ENCODE data around the gene SPATA45. TPM values are rescaled to one million over a fixed set of nuclear protein-coding genes. Genes with fewer than 3 reads are reported as not detected.

The SPATA45 gene
- total and polyA plus RNA-seq, 2 of the 8 experiments (the other 6 are each of a cell fraction or from before 2014, with no cell fraction given), result 0.21 to 0.65 TPM

GRCh38 chr1:212838145-212838544, 9.3 kb downstream of the SPATA45 start:
- H3K4me1 ChIP-seq (replicated peaks in 1 of 4; ENCODE audit: control insufficient read depth in 3 of 4, insufficient read depth in 4 of 4, low read length in 3 of 4), result no peaks in the 10 kb centered on the region
- no peaks in the 10 kb centered on the region for H4K20me1 ChIP-seq (replicated peaks in 1 of 2; ENCODE audit: control insufficient read depth in 1 of 2, insufficient read depth in 2 of 2, low read length in 2 of 2)
- H3K9ac ChIP-seq (replicated peaks in 1 of 4; ENCODE audit: extremely low read depth in 1 of 4, low read depth in 3 of 4, low read length in 3 of 4), result no peak overlapping the region
- no peak overlapping the region for H4K5ac ChIP-seq (ENCODE audit: insufficient read length, low read depth, low read length)
- H3K23me2 ChIP-seq (ENCODE audit: low read depth, low read length), result no peaks in the 10 kb centered on the region
- 88% methylated on average over 5 of the region's 5 CpGs; no CpG with 5 or more reads in 1 of the 2 experiments for WGBS, 2 experiments (ENCODE audit: extremely low coverage in 1 of 2, insufficient coverage in 1 of 2, insufficient read length in 1 of 2, insufficient replicate concordance in 2 of 2, low coverage in 1 of 2, low lambda C conversion rate in 2 of 2, missing lambda C conversion rate in 1 of 2)
- DNase-seq (ENCODE audit: low read depth in 1 of 2, low spot score in 2 of 2) (no peak), FAIRE-seq (no peak)
- no peak overlapping the region for H3K56ac ChIP-seq (replicated peaks; ENCODE audit: insufficient read length, low read depth, low read length)
- H2BK15ac ChIP-seq (ENCODE audit: low read length), result no peak overlapping the region
- H3K79me2 ChIP-seq (ENCODE audit: control insufficient read depth in 1 of 2, insufficient read depth in 2 of 2, low read length in 2 of 2), result no peaks in the 10 kb centered on the region
- H3K14ac ChIP-seq (ENCODE audit: insufficient read length), result no peak overlapping the region
- H2AK5ac ChIP-seq (ENCODE audit: low read depth, low read length), result no peak overlapping the region
- H4K8ac ChIP-seq (ENCODE audit: extremely low read depth, insufficient read depth, low read length), result no peak overlapping the region
- no peak overlapping the region for H2BK20ac ChIP-seq (ENCODE audit: low read length)
- H3K4me2 ChIP-seq (ENCODE audit: insufficient read depth in 1 of 2, low read depth in 2 of 2, low read length in 2 of 2), result no peak overlapping the region
- no peak overlapping the region for H2BK120ac ChIP-seq (replicated peaks; ENCODE audit: low read depth, low read length)
- H2BK12ac ChIP-seq (ENCODE audit: low read depth, low read length), result no peak overlapping the region
- H3K4ac ChIP-seq (replicated peaks; ENCODE audit: insufficient read length, low read depth, low read length), result no peak overlapping the region
- no peaks in the 10 kb centered on the region for H3K9me3 ChIP-seq (ENCODE audit: insufficient read depth in 2 of 2, low read depth in 1 of 2, low read length in 1 of 2)
- H3K23ac ChIP-seq (ENCODE audit: insufficient read length), result no peak overlapping the region
- H3K79me1 ChIP-seq (ENCODE audit: low read depth, low read length), result no peaks in the 10 kb centered on the region
- H4K91ac ChIP-seq (replicated peaks; ENCODE audit: insufficient read length, low read length), result no peak overlapping the region
- H3K27me3 ChIP-seq (replicated peaks in 1 of 4; ENCODE audit: control insufficient read depth in 3 of 4, extremely low read depth in 1 of 4, insufficient read depth in 3 of 4, low read length in 3 of 4), result no peaks in the 10 kb centered on the region
- H2BK5ac ChIP-seq (ENCODE audit: low read depth, low read length), result no peak overlapping the region
- H3K36me3 ChIP-seq (ENCODE audit: control insufficient read depth in 2 of 4, insufficient read depth in 4 of 4, low read length in 3 of 4), result no peaks in the 10 kb centered on the region
- H2AFZ ChIP-seq (ENCODE audit: low read length), result no peak overlapping the region
- CTCF ChIA-PET (ENCODE audit: partially characterized antibody), result interaction anchor here (0.8 to 1.4 kb wide), 5 partner anchors 11 to 383 kb away, joined by 3 to 12 read pairs (median 3); no protein-coding TSS in a partner anchor
- no peak overlapping the region for H3K27ac ChIP-seq (ENCODE audit: low read depth, low read length)
- POLR2A ChIA-PET (ENCODE audit: partially characterized antibody), result interaction anchor here (0.6 to 2.3 kb wide), 4 partner anchors 10 to 173 kb away, joined by 3 to 8 read pairs (median 4); no protein-coding TSS in a partner anchor
- TF ChIP-seq EZH2 (IDR thresholded peaks at IDR 0.05; ENCODE audit: low read depth, low read length, severe bottlenecking) (no peak), NANOG (IDR thresholded peaks at IDR 0.05; ENCODE audit: insufficient read depth, low read depth, low read length, poor library complexity, severe bottlenecking) (no peak), PHF8 (conservative IDR thresholded peaks at IDR 0.05; ENCODE audit: low read depth, low read length) (no peak), SP2 (IDR thresholded peaks at IDR 0.05; ENCODE audit: low read length) (no peak), SP4 (IDR thresholded peaks at IDR 0.05; ENCODE audit: low read length) (no peak), SP1 (IDR thresholded peaks at IDR 0.05; ENCODE audit: low read depth, low read length) (no peak), SAP30 (IDR thresholded peaks at IDR 0.05; ENCODE audit: insufficient read depth, insufficient replicate concordance, low read length) (no peak), TBP (IDR thresholded peaks at IDR 0.05; ENCODE audit: low read depth, low read length) (no peak), GABPA (IDR thresholded peaks at IDR 0.05; ENCODE audit: borderline replicate concordance, insufficient read depth, low read length) (no peak), KDM4A (IDR thresholded peaks at IDR 0.05; ENCODE audit: low read depth, low read length, severe bottlenecking) (no peak), SIRT6 (IDR thresholded peaks at IDR 0.05; ENCODE audit: low read length) (no peak), CEBPB (IDR thresholded peaks at IDR 0.05; ENCODE audit: low read depth, low read length) (no peak), KDM1A (IDR thresholded peaks at IDR 0.05; ENCODE audit: borderline replicate concordance, low read length) (no peak), RFX5 (IDR thresholded peaks at IDR 0.05; ENCODE audit: borderline replicate concordance, low read depth, low read length) (no peak)
- H3K4me3 ChIP-seq (ENCODE audit: extremely low read depth in 1 of 4, insufficient read depth in 2 of 4, low read depth in 3 of 4, low read length in 4 of 4), result no peak overlapping the region
- no peak overlapping the region for H3K18ac ChIP-seq (ENCODE audit: extremely low read depth, low read length)

Measured in H1 (cell line).